DMS114 treated with DMSO at 0.1 percent for 48 hours (cell line): ENCODE data around the gene C11orf68.

ENCODE experiments used
- DNase-seq: peaks from one replicate; lab custom pipeline; 2025; ENCODE audit not compliant: unreplicated experiment; lab: John Stamatoyannopoulos, UW

C11orf68 gene

DNA sequence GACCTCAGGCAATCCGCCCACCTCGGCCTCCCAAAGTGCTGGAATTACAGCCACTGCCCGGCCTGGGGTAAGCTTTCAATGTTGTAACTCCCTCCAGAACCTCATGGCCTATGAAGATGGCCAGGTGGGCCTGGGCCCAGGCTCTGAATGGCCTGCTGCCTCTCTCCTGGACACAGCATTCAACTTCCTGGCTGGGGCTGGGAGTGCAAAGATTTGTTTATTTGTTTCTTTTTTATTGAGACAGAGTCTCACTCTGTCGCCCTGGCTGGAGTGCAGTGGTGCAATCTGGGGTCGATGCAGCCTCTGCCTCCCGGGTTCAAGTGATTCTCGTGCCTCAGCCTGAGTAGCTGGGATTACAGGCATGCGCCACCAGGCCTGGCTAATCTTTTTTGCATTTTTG is 25.9 kb upstream of the C11orf68 start:
- no peak for DNase-seq

DNA sequence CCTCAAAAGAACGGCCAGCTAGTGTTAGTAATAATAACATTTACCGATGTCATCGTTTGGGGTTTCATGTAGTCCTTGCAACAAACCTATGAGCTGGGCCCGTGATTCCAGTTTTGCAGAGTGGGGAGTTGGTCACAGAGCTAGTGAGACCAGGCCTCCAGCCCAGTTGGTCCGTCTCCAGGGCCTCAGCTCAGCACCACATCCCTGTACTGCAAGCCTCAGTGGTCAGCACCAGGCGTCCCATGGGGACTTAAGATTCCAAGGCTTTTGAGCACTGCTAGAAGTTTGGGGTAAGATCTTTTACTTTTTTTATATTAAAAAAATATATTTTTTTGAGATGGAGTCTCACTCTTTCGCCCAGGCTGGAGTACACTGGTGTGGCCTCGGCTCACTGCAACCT is 25.3 kb upstream of the C11orf68 start:
- DNase-seq = no peak

DNA sequence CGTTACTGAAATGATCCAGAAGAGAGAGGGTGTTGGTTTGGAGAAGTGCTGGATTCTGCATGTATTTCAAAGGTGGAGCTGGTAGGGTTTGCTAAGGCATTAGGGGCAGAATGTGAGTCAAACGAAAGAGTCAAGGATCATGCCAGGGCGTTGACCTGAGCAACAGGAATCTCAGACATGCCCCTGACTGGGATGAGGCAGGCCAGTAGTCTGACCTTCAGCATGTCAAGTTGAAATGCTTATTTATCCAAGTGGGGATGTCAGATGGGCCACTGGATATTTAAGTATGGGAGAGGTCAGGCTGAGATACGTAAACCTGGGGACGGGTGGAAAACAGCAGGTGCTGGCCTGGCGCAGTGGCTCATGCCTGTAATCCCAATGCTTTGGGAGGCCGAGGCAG is 23.7 kb upstream of the C11orf68 start:
- no peak for DNase-seq

DNA sequence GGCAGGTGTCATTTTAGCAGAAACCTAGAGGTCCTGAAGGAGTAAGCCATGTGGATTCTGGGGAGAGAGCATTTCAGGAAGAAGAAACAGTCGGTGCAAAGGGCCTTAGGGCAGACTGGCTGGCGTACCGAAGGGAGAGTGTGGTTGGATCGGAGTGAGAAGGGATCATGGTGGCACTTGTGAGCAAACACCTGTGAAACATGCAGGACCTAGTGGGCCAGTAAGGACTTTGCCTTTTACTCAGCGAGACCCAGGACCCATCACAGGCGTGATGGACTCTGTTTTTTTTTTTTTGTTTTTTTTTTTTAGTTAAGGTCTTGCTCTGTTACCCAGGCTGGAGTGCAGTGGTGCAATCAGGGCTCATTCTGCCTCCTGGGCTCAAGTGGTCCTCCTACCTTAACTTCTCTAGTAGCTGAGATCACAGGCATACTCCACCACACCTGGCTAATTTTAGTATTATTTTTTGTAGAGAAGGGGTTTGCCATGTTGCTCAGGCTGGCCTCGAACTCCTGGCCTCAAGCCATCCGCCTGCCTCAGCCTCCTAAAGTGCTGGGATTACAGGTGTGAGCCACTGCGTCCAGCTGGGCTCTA is 23.0 kb upstream of the C11orf68 start:
- no peak for DNase-seq

DNA sequence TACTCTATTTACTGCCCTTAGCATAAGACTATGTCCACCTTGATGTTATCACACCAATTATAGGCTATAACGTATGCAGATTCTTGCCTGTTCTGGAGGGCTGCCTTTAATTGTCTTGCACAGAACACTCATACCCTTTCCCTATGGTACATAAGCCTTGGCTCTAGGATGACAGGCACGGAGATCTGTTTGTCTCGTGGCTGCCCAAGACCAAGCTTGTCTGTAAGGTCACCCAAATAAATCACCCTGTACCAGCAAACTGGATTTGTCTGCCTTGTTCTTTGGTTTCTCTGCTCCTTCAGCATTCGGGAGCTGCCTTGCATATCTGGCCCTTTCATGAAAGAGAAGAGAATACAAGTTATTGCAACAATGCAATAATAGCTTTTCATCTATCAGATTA is 18.9 kb upstream of the C11orf68 start:
- DNase-seq = no peak

DNA sequence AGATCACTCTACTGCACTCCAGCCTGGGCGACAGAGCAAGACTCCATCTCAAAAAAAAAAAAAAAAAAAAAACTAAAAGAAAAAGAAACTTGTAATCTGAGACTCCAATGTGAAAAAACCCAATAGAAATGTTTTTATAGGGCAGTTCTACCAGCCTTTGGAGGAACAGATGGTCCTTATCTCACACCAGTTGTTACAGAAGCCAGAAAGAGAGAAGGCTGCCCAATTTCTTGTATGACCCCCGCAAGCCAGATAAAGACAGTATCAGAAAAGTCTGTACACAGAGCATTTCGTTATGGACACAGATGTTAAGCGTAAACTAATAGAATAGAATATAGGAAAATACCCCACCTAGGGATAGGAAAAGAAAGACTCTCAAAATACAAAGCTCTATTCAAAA is 15.2 kb upstream of the C11orf68 start:
- DNase-seq = no peak

DNA sequence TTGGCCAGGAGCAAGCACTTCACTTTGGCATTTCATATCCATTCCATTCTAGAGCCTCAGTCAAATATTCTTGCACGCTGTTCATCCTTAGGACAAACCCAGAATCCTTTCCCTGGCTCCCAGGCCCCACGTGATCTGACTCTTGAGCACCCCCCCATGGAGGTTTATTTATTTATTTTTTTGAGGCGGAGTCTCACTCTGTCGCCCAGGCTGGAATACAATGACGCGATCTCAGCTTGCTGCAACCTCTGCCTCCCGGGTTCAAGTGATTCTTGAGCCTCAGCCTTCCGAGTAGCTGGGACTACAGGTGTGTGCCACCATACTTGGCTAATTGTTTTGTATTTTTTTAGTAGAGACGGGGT is 13.7 kb upstream of the C11orf68 start:
- DNase-seq = peak; percentile 21

DNA sequence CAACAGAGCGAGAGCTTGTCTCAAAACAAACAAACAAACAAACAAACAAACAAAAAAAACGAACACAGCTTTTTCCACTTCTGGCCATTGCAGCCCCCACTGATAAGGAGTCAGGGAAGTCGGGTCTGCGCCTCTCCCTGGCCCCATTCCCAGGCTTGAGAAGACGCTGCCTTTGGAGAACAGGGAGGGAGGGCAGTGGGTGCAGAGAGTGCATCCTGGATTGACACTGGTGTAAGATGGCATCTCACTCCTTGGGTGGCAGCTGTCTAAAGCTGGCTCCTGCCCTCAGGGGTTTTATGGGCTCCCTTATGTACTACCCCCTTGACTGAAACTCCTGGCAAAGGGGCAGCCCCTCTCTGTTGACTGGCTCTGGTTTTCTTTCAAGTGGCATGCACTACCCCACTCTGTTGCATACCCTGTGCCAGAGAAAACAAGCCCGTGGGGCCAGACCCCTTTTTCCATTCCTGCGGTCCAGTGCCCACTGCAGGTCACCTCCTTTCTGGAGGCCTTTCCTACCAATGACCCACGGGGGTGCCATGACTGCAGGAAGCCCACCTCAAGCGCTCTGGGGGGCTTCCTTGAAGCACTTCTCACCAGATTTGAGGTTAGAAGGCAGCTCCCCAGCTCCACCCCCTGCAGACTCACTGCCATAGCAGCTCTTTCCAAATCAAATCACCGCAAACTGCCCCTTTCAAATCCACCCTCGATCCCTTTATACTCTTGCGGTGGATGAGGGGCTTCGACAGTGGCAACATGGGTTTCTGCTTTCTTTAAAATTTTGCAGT is 13.1 kb upstream of the C11orf68 start:
- DNase-seq = no peak

DNA sequence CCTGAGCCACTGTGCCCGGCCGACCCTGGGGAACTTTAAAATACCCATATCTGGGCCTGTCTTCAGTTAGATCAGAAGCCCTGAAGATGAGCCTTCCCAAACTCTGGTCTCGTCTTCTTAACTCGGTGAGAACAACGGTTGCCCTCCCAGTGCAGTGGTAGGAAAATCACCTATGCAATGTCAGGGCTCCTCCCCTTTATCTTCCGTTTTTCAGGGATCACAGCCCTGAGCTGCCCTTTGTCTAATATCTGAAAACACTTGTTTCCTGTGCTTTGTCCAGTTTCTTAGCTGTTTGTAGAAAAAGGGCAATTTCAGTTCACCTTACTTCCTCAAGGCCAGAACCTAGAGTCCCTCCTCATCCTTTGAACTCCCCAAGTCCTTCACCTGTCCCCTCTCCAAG is 9.8 kb upstream of the C11orf68 start:
- DNase-seq = no peak

DNA sequence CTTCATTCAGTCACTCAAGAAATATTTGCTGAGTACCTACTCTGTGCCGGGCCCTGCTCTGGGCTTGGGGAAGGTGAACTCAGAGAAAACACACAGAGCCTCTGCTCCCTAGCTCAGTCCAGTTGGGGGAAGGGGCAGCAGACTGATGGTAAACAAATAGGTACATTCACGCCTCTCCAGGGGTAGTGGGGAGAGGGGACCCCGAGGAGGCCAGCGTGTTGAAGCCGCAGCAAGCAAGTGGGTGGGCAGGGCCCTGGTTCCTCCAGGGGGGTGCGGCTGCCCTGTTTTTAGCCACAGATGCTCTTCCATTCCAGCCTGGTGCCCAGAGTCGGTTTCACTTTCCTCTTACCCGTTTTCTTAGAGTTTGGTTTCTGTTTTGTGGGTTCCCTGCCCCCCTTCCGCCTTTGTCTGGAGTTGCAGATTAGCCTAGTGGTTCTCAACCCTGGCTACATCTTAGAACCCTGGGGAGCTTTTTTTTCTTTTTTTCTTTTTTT is 9.1 kb upstream of the C11orf68 start:
- DNase-seq = no peak

DNA sequence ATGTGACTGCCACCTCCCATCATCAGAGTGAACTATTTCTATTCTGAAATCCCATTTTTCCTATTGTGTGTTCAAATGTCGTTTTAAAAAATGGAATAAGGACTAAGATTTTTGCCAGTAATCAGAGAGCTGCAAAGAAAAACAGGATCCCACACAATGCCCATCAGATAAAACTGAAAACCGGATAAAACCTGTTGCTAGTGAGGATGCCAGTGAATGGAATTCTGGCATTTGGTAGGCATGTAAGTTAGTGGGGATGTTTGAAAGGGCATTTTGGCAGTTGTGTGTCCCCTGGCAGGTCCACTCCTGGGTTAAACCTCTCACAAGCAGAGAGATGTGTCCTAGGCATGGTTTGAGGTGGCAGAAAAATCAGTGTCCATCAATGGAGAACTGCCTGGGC is 6.5 kb upstream of the C11orf68 start:
- no peak for DNase-seq

DNA sequence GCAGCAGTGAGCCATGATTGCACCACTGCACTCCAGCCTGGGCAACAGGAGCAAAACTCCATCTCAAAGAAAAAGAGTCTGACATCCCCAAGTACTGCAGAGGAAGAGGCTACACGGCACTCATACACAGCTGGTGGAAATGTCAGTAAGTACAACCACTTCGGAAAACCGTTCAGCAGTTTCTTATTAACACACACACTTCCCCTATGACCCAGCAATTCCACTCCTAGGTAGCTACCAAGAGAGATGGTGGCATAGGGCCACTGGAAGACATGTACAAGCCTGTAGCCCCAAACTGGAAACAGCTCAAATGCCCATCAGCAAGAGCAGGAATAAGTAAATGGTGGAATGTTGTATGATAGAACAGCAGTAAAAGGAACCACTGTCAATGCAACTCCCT is 3.7 kb upstream of the C11orf68 start:
- no peak for DNase-seq

DNA sequence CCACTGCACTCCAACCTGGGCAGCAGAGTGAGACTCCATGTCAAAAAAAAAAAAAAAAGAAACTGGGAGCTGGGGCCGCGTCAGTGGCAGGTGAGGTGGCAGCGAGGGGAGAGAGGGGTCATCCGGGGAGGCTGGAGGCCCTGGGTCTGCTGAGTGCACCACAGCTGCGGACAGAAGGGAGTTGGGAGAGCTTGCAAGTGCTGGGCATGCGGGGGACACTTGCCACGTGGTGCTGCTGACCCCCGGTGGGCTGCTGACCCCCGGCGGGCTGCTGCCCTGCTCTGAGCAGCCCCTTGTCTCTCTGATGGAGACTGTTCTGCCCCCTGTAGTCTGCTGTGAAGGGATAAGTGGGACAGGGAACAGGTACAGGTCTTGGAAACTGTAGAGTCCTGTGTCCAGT is 3.0 kb upstream of the C11orf68 start:
- no peak for DNase-seq

DNA sequence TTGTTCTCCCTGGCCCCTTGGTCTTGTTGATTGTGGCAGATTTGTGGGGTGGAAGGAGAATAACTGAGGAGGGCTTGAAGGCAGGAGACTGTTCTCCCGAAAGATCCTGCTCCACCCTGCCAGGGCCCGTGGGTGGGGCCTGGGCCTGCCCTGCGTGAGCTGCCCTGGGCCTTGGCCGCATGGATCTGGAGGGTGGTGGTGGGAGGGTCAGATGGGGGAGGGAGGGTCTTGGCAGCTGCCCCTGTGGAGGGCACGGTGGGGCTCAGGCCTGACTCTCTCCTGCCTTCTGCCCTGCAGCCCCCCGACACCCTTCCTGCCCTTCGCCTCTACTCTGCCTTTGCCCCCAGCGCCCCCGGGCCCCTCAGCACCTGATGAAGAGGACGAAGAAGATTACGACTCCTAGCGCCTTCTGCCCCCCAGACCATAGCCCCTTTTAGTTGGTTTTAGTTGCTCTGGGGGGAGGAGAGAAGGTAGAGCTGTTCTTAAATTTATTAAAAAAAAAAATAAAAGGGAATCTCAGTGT is 2.2 kb upstream of the C11orf68 start:
- DNase-seq = no peak

DNA sequence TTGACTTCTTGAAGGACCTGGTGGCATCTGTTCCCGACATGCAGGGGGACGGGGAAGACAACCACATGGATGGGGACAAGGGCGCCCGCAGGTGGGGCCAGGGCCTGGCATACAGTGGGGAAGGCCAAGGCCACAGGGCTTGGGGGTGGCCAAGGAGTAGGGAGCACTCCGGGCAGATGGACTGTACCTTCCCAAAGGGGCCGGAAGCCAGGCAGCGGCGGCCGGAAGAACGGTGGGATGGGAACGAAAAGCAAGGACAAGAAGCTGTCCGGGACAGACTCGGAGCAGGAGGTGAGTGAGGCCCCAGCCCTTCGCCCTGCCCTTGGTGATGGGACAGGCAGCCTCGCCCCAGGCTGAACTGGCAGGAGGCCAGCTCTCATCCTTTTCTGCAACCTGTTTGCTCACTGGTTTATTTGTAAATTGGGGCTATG is 1.5 kb upstream of the C11orf68 start:
- no peak for DNase-seq

DNA sequence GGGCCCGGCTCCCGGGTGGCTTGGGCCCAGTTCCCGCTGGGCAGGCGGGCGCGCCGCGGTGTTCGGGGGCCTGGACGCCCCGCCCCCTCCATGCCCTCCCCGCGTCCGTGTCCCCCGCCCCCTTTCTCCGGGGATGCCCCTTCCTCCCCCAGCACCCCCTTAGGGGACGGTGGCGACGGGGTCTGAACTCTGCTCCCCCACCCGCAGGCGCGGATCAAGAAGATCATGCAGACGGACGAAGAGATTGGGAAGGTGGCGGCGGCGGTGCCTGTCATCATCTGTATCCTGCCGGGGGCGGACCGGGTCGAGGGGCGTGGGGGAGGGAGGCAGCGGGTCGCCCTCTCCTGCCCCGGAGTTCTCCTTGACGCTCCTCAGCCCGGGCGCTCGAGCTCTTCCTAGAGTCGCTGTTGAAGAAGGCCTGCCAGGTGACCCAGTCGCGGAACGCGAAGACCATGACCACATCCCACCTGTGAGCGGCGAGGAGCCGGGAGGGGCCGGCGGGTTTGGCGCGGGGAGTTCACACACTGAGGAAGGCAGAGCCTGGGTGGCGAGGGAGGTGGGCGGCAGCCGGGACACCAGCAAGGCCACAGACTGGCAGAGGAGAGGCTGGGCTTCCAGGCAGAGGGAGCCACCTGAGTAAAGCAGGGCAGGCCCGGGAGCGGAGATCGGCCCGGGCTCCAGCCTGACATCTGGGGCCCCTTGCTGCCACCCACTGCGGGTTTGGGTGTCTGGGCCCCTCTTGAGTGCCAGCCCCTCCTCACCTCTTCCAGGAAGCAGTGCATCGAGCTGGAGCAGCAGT is 910 bp upstream of the C11orf68 start:
- no peak for DNase-seq

DNA sequence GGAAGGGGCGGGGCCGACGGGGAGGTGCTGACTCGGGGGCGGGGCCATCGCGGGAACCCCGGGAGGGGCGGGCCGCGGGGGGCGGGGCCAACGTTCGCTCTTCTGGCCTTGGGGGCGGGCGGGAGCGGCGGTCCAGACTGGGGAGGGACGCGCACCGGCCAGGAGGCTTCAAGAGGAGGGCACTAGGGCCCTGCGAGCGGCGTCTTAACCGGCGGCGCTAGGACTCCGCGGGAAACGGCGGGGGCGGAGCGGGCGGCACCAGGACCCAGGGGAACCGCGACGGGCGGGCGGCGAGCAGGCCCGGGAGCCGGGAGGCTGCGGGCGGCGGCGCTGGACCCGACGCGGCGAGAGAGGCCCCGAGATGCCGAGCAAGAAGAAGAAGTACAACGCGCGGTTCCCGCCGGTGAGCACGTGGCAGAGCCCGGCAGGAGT is 295 bp upstream of the C11orf68 start, which contains the start of gene DRAP1:
Gene DRAP1 (plus strand): TSS at position 286 of the 432 bp plus-strand sequence. CDS start 76 bp downstream, at position 362.
- DNase-seq = peak; percentile 94

DNA sequence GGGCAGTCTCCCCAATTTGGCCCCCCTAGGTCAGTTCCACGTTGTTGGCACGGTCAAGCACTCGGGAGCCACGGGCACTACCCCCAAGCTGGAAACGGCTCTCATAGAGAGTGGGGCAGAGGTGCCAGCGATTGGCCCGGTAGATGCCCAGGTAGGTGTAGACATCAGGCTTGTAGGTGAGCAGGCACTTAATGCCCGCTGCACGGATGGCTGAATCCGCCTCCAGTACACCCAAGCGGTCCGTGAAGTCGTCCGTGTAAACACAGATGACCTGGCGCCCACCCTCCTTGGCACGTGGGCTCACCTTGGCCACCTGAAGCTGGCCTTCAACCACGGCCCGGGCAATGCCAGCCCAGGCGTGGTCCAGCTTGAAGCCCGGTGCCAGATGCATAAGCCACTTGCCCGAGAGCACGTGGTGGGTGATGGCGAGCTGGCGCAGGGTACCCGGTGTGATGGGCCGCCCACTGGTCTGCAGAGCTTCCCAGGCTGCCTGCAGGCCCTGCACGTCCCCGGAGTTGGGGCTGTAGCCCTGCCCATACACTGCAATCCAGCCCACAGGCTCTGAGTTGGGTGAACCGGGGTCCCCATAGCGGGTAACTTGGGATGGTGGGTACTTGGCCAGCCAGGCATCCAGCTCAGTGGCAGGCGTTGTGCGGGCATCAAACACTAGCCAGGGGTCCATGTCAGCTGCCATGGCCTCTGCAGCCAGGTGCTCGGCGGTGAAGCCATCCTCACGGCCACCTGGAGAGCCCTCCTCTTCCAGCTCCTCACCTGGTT is 1.2 kb downstream of the C11orf68 start:
- no peak for DNase-seq

DNA sequence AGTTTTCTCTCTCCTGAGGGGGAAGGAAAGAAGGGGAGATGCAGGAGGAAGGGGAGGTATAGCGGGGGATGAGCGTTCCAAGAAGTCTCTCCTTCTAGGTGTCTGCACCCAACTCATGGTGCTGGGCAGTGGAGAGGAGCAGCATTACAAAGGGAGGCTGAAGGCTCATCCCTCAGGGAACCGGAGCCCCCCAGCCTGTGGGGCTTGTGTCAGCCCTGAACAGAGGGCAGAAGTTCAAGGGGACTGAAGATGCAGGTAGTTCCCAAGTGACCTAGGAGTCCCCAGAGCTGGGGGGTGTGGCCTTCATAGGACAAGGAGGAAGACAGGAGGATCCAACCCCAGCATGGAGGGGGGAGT is 1.8 kb downstream of the C11orf68 start:
- no peak for DNase-seq

DNA sequence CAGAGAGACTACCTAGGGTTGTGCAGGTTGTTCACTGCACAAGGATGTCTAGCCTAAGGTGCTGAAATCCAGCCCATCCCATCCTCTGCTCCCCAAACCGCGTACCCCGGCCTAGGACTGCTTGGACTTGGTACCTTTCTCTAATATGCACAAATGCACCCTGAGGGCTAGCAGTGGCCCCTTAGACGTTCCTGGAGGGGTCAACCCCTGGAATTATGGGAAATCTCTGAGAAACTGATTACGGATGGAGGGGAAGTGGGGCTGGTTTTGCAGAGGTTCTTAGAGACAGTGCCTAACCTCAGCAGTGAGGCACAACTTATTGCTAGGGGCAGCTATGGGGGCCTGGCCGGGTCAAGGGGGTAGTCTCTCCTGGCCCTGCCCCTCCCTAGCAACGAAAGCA is 2.5 kb downstream of the C11orf68 start:
- DNase-seq = no peak

DNA sequence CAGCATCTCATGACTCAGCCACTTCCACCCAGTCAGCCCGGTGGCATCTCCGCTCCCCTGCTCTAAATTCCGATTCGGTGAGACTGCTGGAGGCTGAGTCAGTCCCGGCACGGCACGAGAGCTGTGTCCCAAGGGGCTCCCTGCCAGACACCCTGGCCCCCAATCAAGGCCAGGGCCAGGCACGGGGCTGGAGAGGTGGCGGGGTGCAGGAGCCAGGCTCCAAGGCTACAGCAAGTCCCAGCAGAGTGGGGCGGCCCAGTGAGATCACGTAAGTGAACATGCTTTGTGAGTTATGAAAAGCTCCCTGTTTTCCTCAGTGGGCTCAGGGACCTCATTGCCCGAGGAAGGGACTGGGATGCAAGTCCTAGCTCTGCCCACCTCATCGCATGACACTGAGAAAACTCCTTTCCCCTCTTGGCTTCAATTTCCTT is 3.0 kb downstream of the C11orf68 start:
- no peak for DNase-seq
